Bone marrow (tissue), 2 donors: ENCODE results near the gene CASP5.
"Not testable (repeated sequence)": the region's sequence is repeated elsewhere in the genome, so short reads cannot be mapped to it uniquely, and the experiment has no call there.

ENCODE experiments used
- DNase-seq, 2 donors: peaks; one replicate each; lab custom pipeline; 2025; lab: John Stamatoyannopoulos, UW

CASP5 gene

GRCh38 chr11:105023003-105023402 is at the start of gene CASP5:
Gene CASP5 (minus strand): TSS chr11:105023168. CDS start chr11:105023136, 32 bp downstream.
- peak in 1 of 2 donors; percentile 13 for DNase-seq

- not testable (repeated sequence) for DNase-seq
These were observed 49.1 kb upstream of the CASP5 start for GRCh38 chr11:105072080-105072479.

- no peak for DNase-seq
These were observed 48.2 kb upstream of the CASP5 start for GRCh38 chr11:105071089-105071732.

GRCh38 chr11:105070306-105070705 is 47.3 kb upstream of the CASP5 start:
- no peak for DNase-seq

GRCh38 chr11:105069749-105070148 is 46.8 kb upstream of the CASP5 start:
- DNase-seq: not testable (repeated sequence)

- DNase-seq: not testable (repeated sequence)
These were observed 40.4 kb upstream of the CASP5 start for GRCh38 chr11:105063245-105063941.

- no peak for DNase-seq
These were observed 34.5 kb upstream of the CASP5 start for GRCh38 chr11:105057432-105057831.

GRCh38 chr11:105056446-105056845 is 33.5 kb upstream of the CASP5 start:
- DNase-seq: no peak

GRCh38 chr11:105054723-105055493 is 31.9 kb upstream of the CASP5 start:
- no peak for DNase-seq

GRCh38 chr11:105052487-105052886 is 29.5 kb upstream of the CASP5 start:
- DNase-seq: no peak

GRCh38 chr11:105051559-105051958 is 28.6 kb upstream of the CASP5 start:
- DNase-seq: no peak

GRCh38 chr11:105049481-105049880 is 26.5 kb upstream of the CASP5 start:
- no peak for DNase-seq

GRCh38 chr11:105046898-105047579 is 24.1 kb upstream of the CASP5 start:
- DNase-seq: no peak

GRCh38 chr11:105045676-105046296 is 22.8 kb upstream of the CASP5 start:
- no peak for DNase-seq

GRCh38 chr11:105044557-105045524 is 21.9 kb upstream of the CASP5 start, which contains the start of gene CARD16:
Gene CARD16 (minus strand): TSS chr11:105045335. CDS start chr11:105045297, 38 bp downstream.
- peak in 1 of 2 donors; percentile 30 for DNase-seq

GRCh38 chr11:105042178-105042577 is 19.2 kb upstream of the CASP5 start:
- DNase-seq: no peak

- no peak for DNase-seq
These were observed 17.7 kb upstream of the CASP5 start for GRCh38 chr11:105040703-105041102.

- peak in 1 of 2 donors; percentile 75 for DNase-seq
These were observed 12.0 kb upstream of the CASP5 start, which contains the start of gene CASP1 for GRCh38 chr11:105034813-105035620. Gene CASP1 (minus strand): TSS chr11:105035144. CDS start chr11:105035113, 31 bp downstream.

- DNase-seq: not testable (repeated sequence)
These were observed 11.4 kb upstream of the CASP5 start for GRCh38 chr11:105034388-105034787.
